Measurements from ENCODE around the gene APBA2.

Gene APBA2

DNA sequence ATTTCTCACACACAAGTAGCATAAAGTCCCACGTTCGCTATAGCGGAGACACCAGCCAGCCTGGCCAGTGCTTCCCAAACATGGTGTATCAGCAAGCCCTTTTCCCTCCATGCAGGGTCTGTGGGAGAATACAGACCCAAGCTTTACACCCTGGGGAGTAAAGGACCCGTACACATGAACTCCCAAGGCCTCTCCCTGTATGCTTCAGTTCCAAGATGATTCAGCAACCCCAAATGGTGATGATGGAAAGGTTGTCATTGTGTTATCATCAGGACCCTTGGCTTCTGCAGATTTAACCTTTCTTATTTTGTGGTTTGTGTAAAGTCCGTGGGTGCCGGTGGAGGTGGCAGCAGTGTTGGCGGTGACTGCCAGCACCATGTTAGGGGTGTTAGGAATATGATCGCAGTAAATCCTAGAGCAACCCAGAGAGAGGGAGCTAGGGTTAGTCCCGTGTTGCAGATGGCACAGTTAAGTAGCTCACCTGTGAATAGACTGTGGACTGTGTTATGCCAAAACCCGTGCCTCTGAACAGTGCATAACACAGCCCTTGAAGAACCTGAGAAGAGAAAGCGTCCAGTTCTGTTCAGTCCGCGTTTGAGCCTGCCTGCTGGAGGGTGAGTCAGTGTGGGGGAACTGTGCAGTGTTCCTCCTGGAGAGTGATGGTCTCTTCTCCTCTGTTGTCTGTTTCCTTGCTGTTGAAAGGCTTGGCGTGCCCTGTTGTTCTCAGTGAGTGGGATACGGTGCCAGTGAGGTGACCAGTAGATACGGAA, 174.3 kb downstream of the APBA2 start:
- no peak overlapping the region for H3K9ac ChIP-seq (ENCODE audit: low read length)
- peaks cover 6% of the 10 kb centered on the region; the same call in 1 of the 2 replicates for H3K4me1 ChIP-seq (ENCODE audit: low read length)
- H3K27ac ChIP-seq (ENCODE audit: low read length), result no peak overlapping the region
- H3K9me3 ChIP-seq (ENCODE audit: insufficient read depth, low read length), result 0 out of 2 replicates have a peak, but pooled peaks cover 3% of the 10 kb centered on the region
- TF ChIP-seq EZH2phosphoT487 (IDR thresholded peaks at IDR 0.05; ENCODE audit: low read depth) (no peak), CTCF (IDR thresholded peaks at IDR 0.05; ENCODE audit: low read depth, low read length) (no peak)
- no peaks in the 10 kb centered on the region for H3K36me3 ChIP-seq (replicated peaks; ENCODE audit: low read depth, low read length)
- no peaks in the 10 kb centered on the region for H4K20me1 ChIP-seq (ENCODE audit: insufficient read depth, low read length)
- H3K4me2 ChIP-seq (ENCODE audit: low read length), result no peak overlapping the region
- no peak overlapping the region for H2AFZ ChIP-seq (ENCODE audit: low read depth, low read length)
- no peaks in the 10 kb centered on the region for H3K27me3 ChIP-seq (ENCODE audit: low read depth, low read length)
- no peak overlapping the region for H3K4me3 ChIP-seq (ENCODE audit: low read length)
- no peaks in the 10 kb centered on the region for H3K79me2 ChIP-seq (ENCODE audit: low read length)

DNA sequence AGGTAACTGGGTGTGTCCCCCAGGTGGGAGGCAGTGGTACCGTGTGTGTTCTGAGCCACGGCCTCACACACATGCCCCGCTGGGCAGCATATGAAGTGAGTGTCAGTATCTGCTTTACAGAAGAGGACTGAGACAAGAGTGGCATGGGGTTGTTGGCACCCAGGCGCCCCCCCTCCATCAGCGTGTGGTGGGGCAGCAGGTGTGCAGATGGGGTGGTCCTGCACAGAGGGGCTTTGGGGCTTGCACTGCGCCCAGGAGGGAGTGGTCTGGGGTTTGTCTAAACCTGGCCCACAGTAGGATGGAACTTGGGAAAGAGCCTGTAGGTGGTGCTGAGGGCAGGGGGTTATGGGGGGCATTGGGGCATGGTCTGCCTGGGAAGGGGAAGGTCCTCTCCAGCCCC, 176.0 kb downstream of the APBA2 start:
- Histone ChIP-seq H3K27me3 (ENCODE audit: low read depth, low read length) (no peaks in the 10 kb centered on the region), H2AFZ (ENCODE audit: low read depth, low read length) (no peak overlapping the region), H4K20me1 (ENCODE audit: insufficient read depth, low read length) (no peaks in the 10 kb centered on the region), H3K4me3 (ENCODE audit: low read length) (no peak overlapping the region), H3K79me2 (ENCODE audit: low read length) (no peaks in the 10 kb centered on the region), H3K4me2 (ENCODE audit: low read length) (no peak overlapping the region), H3K9ac (ENCODE audit: low read length) (no peak overlapping the region), H3K9me3 (ENCODE audit: insufficient read depth, low read length) (0 out of 2 replicates have a peak, but pooled peaks cover 3% of the 10 kb centered on the region), H3K27ac (ENCODE audit: low read length) (no peak overlapping the region), H3K4me1 (ENCODE audit: low read length) (peaks cover 6% of the 10 kb centered on the region; the same call in 1 of the 2 replicates), H3K36me3 (replicated peaks; ENCODE audit: low read depth, low read length) (no peaks in the 10 kb centered on the region)
- TF ChIP-seq CTCF (IDR thresholded peaks at IDR 0.05; ENCODE audit: low read depth, low read length) (no peak), EZH2phosphoT487 (IDR thresholded peaks at IDR 0.05; ENCODE audit: low read depth) (no peak)

- Histone ChIP-seq H3K4me3 (ENCODE audit: low read length) (no peak overlapping the region), H2AFZ (ENCODE audit: low read depth, low read length) (no peak overlapping the region), H3K9ac (ENCODE audit: low read length) (no peak overlapping the region), H4K20me1 (ENCODE audit: insufficient read depth, low read length) (no peaks in the 10 kb centered on the region), H3K27me3 (ENCODE audit: low read depth, low read length) (no peaks in the 10 kb centered on the region), H3K36me3 (replicated peaks; ENCODE audit: low read depth, low read length) (no peaks in the 10 kb centered on the region), H3K9me3 (ENCODE audit: insufficient read depth, low read length) (0 out of 2 replicates have a peak, but pooled peaks cover 3% of the 10 kb centered on the region), H3K4me2 (ENCODE audit: low read length) (no peak overlapping the region), H3K4me1 (ENCODE audit: low read length) (peaks cover 6% of the 10 kb centered on the region; the same call in 1 of the 2 replicates), H3K27ac (ENCODE audit: low read length) (no peak overlapping the region), H3K79me2 (ENCODE audit: low read length) (no peaks in the 10 kb centered on the region)
- no peak for TF ChIP-seq CTCF (IDR thresholded peaks at IDR 0.05; ENCODE audit: low read depth, low read length)
- TF ChIP-seq EZH2phosphoT487 (IDR thresholded peaks at IDR 0.05; ENCODE audit: low read depth), result no peak
Observed at GRCh38 chr15:29062179-29062591, 176.4 kb downstream of the APBA2 start.

- no peak overlapping the region for H3K4me3 ChIP-seq (ENCODE audit: low read length)
- no peak overlapping the region for H3K27ac ChIP-seq (ENCODE audit: low read length)
- H2AFZ ChIP-seq (ENCODE audit: low read depth, low read length), result no peak overlapping the region
- TF ChIP-seq CTCF (IDR thresholded peaks at IDR 0.05; ENCODE audit: low read depth, low read length) (no peak), EZH2phosphoT487 (IDR thresholded peaks at IDR 0.05; ENCODE audit: low read depth) (no peak)
- no peaks in the 10 kb centered on the region for H4K20me1 ChIP-seq (ENCODE audit: insufficient read depth, low read length)
- H3K9me3 ChIP-seq (ENCODE audit: insufficient read depth, low read length), result 0 out of 2 replicates have a peak, but pooled peaks cover 3% of the 10 kb centered on the region
- peaks cover 6% of the 10 kb centered on the region; the same call in 1 of the 2 replicates for H3K4me1 ChIP-seq (ENCODE audit: low read length)
- no peak overlapping the region for H3K9ac ChIP-seq (ENCODE audit: low read length)
- H3K36me3 ChIP-seq (replicated peaks; ENCODE audit: low read depth, low read length), result no peaks in the 10 kb centered on the region
- H3K27me3 ChIP-seq (ENCODE audit: low read depth, low read length), result no peaks in the 10 kb centered on the region
- no peak overlapping the region for H3K4me2 ChIP-seq (ENCODE audit: low read length)
- H3K79me2 ChIP-seq (ENCODE audit: low read length), result no peaks in the 10 kb centered on the region
Observed at GRCh38 chr15:29062626-29063025, 176.9 kb downstream of the APBA2 start.
